Measurements from ENCODE around the gene TRPC4. TPM values are rescaled to one million over a fixed set of nuclear protein-coding genes. Genes with fewer than 3 reads are reported as not detected.
"Not testable (repeated sequence)": the region's sequence is repeated elsewhere in the genome, so short reads cannot be mapped to it uniquely, and the experiment has no call there.

Gene TRPC4
- total and polyA plus RNA-seq, 12 donors = 0.26 to 3.9 (median 1.0) TPM; not detected in 1

- TF ChIP-seq CTCF (IDR thresholded peaks at IDR 0.05) = no peak
- WGBS, 2 donors = 45 to 61% methylated on average over 1 of the region's 1 CpG
- DNase-seq (no peak), ATAC-seq (no peak)
- Histone ChIP-seq H3K9me3 (peaks cover 0 to 73% (median 12%) of the 10 kb centered on the region in 11 donors), H3K27me3 (no peaks in the 10 kb centered on the region), H3K27ac (no peak overlapping the region), H3K4me3 (no peak overlapping the region), H3K36me3 (no peaks in the 10 kb centered on the region), H3K4me1 (no peaks in the 10 kb centered on the region)
- intact Hi-C loops (cut with DNase I) = no loop called here
Measured at GRCh38 chr13:37816276-37816675, 53.3 kb downstream of the TRPC4 start.

GRCh38 chr13:37811441-37811840, 58.1 kb downstream of the TRPC4 start:
- Histone ChIP-seq H3K36me3 (no peaks in the 10 kb centered on the region), H3K4me3 (no peak overlapping the region), H3K27me3 (no peaks in the 10 kb centered on the region), H3K9me3 (peaks cover 0 to 32% (median 3%) of the 10 kb centered on the region in 11 donors), H3K4me1 (no peaks in the 10 kb centered on the region), H3K27ac (no peak overlapping the region)
- DNase-seq (no peak), ATAC-seq (no peak)
- intact Hi-C loops (cut with DNase I) = no loop called here
- WGBS, 2 donors = 59 to 65% methylated on average over 2 of the region's 2 CpGs
- no peak for TF ChIP-seq CTCF (IDR thresholded peaks at IDR 0.05)

DNA sequence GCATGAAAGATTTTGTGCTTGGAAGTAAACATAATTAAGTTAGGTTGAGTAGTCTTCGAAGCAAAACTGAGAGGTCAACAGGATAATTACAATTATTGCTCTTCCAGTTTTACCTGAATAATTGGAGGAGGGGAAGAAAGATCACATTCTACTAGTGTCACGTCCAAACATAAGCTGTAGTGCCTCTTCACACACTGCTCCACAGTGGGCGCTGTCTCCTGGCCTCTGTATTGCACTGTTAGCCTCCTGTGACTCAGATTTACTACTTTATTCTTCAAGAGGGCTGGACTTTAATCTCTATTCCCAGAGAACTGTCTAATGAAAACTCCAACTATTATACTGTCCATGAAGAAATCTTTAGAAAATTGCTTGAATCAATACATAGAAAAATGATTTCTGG, 62.9 kb downstream of the TRPC4 start:
- H3K36me3 ChIP-seq = no peaks in the 10 kb centered on the region
- no peaks in the 10 kb centered on the region for H3K4me1 ChIP-seq
- H3K4me3 ChIP-seq = no peak overlapping the region
- H3K27me3 ChIP-seq = no peaks in the 10 kb centered on the region
- H3K27ac ChIP-seq = no peak overlapping the region
- no peaks in the 10 kb centered on the region for H3K9me3 ChIP-seq
- intact Hi-C loops (cut with DNase I) = no loop called here
- no peak for ATAC-seq
- DNase-seq = no peak
- WGBS, 2 donors = 73 to 81% methylated on average over 3 of the region's 3 CpGs
- no peak for TF ChIP-seq CTCF (IDR thresholded peaks at IDR 0.05)

DNA sequence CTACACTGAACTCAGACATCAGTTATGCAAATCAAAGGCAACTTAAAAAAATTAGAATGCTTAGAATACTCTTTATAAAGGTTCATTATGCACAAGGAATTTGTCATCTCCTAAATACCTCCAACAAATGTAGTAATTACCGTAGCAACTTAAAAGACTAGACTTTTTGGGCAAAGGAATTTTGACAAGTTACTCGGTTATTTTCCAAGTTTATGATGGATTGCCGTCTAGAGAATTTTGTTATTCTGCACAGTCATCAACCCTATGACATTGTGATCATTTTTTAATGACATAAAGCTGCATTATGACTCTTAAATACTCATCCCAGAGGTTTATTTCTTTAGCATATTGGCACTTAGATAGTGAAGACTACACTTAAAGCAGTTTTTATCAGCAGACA, 71.9 kb downstream of the TRPC4 start:
- Histone ChIP-seq H3K9me3 (no peaks in the 10 kb centered on the region), H3K27me3 (no peaks in the 10 kb centered on the region), H3K36me3 (no peaks in the 10 kb centered on the region), H3K4me1 (no peaks in the 10 kb centered on the region), H3K4me3 (no peak overlapping the region), H3K27ac (no peak overlapping the region)
- WGBS, 2 donors = 69 to 79% methylated on average over 3 of the region's 3 CpGs
- no peak for TF ChIP-seq CTCF (IDR thresholded peaks at IDR 0.05)
- intact Hi-C loops (cut with DNase I) = no loop called here
- DNase-seq = no peak
- ATAC-seq = no peak

DNA sequence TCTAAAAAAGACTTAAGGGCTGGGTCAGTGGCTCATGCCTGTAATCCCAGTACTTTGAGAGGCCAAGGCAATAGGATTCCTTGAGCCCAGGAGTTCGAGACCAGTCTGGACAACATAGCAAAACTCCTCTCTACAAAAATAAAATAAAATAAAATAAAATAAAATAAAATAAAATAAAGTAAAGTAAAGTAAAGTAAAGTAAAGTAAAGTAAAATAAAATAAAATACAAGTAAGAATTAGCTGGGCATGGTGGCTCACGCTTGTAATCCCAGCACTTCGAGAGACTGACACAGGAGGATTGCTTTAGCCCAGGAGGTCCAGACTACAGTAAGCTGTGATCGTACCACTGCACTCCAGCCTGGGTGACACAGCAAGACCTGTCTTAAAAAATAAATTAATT, 72.8 kb downstream of the TRPC4 start:
- WGBS, 2 donors = 91 to 95% methylated on average over 4 of the region's 4 CpGs
- DNase-seq; ATAC-seq; H3K27ac ChIP-seq; H3K4me1 ChIP-seq; intact Hi-C loops (cut with DNase I); H3K4me3 ChIP-seq; H3K9me3 ChIP-seq; H3K27me3 ChIP-seq; H3K36me3 ChIP-seq: not testable (repeated sequence)
